Small intestine (tissue), 7 donors: ENCODE data around the gene TAL1. TPM values are rescaled to one million over a fixed set of nuclear protein-coding genes. Genes with fewer than 3 reads are reported as not detected.
A peak's percentile ranks its signal among the peaks of the same experiment; 100 is the strongest.
"Not testable (repeated sequence)": the region's sequence is repeated elsewhere in the genome, so short reads cannot be mapped to it uniquely, and the experiment has no call there.

Experiments
- DNase-seq, 2 donors: peaks; one replicate each; pipeline versions ENCODE4 v3.0.0 to v3.0.0-alpha.2; 2013
- FAIRE-seq: peaks from 2 replicates; lab custom pipeline; 2012; peaks lifted over from hg19 to GRCh38; lab: Jason Lieb, UNC
- H3K27ac ChIP-seq, 3 donors: one replicate each; pipeline ENCODE4 v1.5.1; 2013; ENCODE audit warnings: low read length in 2 of 3, mild to moderate bottlenecking in 2 of 3, control low read depth in 1 of 3, inconsistent platforms in 1 of 3, low read depth in 1 of 3, moderate library complexity in 1 of 3
- H3K27me3 ChIP-seq, 3 donors: one replicate each; pipeline ENCODE4 v1.6.1; 2013; ENCODE audit warnings: low read length in 3 of 3, inconsistent platforms in 1 of 3; ENCODE audit not compliant: control insufficient read depth in 3 of 3, insufficient read depth in 3 of 3
- H3K36me3 ChIP-seq, 3 donors: one replicate each; pipeline ENCODE4 v1.6.1; 2013; ENCODE audit warnings: low read length in 3 of 3, inconsistent platforms in 1 of 3, low read depth in 1 of 3, mild to moderate bottlenecking in 1 of 3, moderate library complexity in 1 of 3; ENCODE audit not compliant: control insufficient read depth in 3 of 3, insufficient read depth in 2 of 3
- H3K4me1 ChIP-seq, 3 donors: one replicate each; pipeline ENCODE4 v1.6.1; 2013; ENCODE audit warnings: low read length in 2 of 3, inconsistent platforms in 1 of 3, low read depth in 1 of 3, mild to moderate bottlenecking in 1 of 3, moderate library complexity in 1 of 3; ENCODE audit not compliant: control insufficient read depth in 3 of 3, insufficient read depth in 2 of 3
- H3K4me3 ChIP-seq, 3 donors: one replicate each; pipeline ENCODE4 v1.5.1; 2013; ENCODE audit warnings: low read length in 3 of 3, control low read depth in 1 of 3, inconsistent platforms in 1 of 3, low read depth in 1 of 3, mild to moderate bottlenecking in 1 of 3, moderate library complexity in 1 of 3
- H3K9me3 ChIP-seq, 2 donors: one replicate each; pipeline ENCODE4 v1.6.1; 2013; ENCODE audit warnings: low read depth in 1 of 2, low read length in 1 of 2; ENCODE audit not compliant: control insufficient read depth in 2 of 2, insufficient read depth in 1 of 2
- WGBS, 3 donors: extraction: QIAGEN DNeasy Blood & Tissue Kit; methylation state at CpG; one replicate each; pipeline ENCODE4 v1.1.7; 2013; 5-methylcytosine and 5-hydroxymethylcytosine counted together
- polyA plus RNA-seq, 4 donors: library from polyadenylated mRNA; stranded (reverse) in 3 of 4; unstranded in 1 of 4; fragments of 200-250 nt in 3 of 4; fragments of 120-200 nt in 1 of 4; gene quantifications; one replicate each; pipeline versions ENCODE4 v1.2.1 to v1.2.3, GENCODE V29; 2013
- donor health status: healthy with polysubstance abuse.
- donor health status: control.
- donor health status: control.
- donor health status: Bipolar disorder and iron deficiency.
- donor health status: healthy.

Gene TAL1
- polyA plus RNA-seq, 4 donors: 0.27 to 4.7 (median 0.92) TPM

DNA sequence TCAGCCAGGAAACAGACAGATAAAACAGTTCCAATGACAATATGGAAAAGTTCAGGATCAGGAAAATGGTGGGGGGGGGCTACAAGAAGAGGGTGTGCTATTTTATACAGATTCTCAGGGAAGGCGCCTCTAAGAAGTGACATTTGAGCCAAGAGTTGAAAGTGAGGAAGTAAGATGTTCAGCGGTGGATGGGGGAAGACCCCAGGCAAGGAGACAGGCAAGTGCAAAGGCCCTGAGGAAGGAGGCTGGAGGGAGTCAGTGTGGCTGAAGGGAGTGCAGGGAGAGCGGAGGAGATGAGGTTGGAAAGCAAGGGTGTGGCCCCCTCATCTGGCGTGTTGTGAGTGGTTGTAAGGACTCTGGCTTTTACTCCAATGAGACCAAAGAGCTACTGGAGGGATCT, 33.8 kb downstream of the TAL1 start:
- no peaks in the 10 kb centered on the region for H3K36me3 ChIP-seq

DNA sequence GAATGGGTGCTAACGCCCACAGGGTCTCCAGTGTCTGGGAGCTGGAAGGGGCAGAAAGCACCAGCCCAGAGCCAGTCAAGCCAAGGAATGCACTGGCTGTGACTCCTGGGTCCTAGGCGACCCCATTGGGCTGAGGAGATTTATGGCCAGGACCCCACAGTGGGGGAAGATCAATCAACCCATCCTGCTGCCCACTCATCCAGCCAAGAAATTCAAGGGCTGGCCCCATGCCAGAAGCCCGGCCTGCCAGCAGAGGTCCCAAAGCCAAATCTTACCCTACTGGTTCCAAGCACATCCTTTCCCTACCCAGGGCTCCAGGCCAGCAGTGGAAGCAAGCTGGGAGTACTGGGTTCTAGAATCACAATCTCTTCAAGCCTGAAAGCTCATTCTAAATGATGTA, 35.4 kb downstream of the TAL1 start:
- 59 to 65% (median 63%) methylated on average over 3 of the region's 3 CpGs for WGBS, 3 donors
- no peak for DNase-seq
- Histone ChIP-seq H3K9me3 (no peaks in the 10 kb centered on the region), H3K27ac (no peak overlapping the region), H3K4me3 (no peak overlapping the region), H3K36me3 (no peaks in the 10 kb centered on the region), H3K4me1 (peaks cover 0 to 16% (median 2%) of the 10 kb centered on the region in 3 donors), H3K27me3 (peaks cover 0 to 8% (median 0%) of the 10 kb centered on the region in 3 donors)
- FAIRE-seq: no peak

More for the DNA sequence above, 33.8 kb downstream of the TAL1 start:
- Histone ChIP-seq H3K27me3 (peaks cover 0 to 8% (median 0%) of the 10 kb centered on the region in 3 donors), H3K4me1 (peaks cover 0 to under 1% (median 0%) of the 10 kb centered on the region in 3 donors), H3K27ac (no peak overlapping the region), H3K4me3 (no peak overlapping the region), H3K9me3 (no peaks in the 10 kb centered on the region)
- 82 to 90% (median 87%) methylated on average over 4 of the region's 4 CpGs for WGBS, 3 donors
- DNase-seq: no peak
- no peak for FAIRE-seq

DNA sequence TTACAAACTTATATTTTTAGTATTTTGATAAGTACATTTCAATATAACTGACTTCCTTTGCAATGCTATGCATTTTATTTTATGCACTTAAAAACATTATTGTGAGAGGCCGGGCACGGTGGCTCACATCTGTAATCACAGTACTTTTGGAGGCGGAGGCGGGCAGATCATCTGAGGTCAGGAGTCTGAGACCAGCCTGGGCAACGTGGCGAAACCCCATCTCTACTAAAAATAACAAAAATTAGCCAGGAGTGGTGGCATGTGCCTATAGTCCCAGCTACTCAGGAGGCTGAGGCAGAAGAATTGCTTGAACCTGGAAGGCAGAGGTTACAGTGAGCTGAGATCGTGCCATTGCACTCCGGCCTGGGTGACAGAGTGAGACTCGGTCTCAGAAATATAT, 36.0 kb downstream of the TAL1 start:
- WGBS, 3 donors: 84 to 95% (median 91%) methylated on average over 9 of the region's 9 CpGs
- FAIRE-seq: not testable (repeated sequence)

DNA sequence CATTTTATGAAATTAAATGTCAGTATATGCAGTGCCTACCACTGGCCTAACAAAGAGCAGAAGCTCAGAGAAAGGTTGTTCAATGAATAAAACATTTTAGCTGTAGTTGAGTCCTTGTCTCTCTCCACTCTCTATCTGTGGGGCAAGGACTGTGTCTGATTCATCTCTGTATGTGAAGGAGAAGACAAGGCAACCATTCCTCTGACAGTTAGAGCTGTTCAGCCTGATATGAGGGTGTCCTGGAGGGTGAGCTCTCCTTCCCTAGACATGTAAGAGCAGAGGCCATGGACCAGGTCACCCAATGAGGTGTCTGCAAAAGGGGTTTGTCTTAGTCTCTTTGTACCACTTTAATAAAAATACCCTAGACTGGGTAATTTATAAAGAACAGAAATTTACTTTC, 37.7 kb downstream of the TAL1 start:
- H3K27me3 ChIP-seq: no peaks in the 10 kb centered on the region
- FAIRE-seq: no peak

More for the DNA sequence above, 36.0 kb downstream of the TAL1 start:
- not testable (repeated sequence) for H3K9me3 ChIP-seq, DNase-seq, H3K4me3 ChIP-seq, H3K27me3 ChIP-seq, H3K27ac ChIP-seq, H3K36me3 ChIP-seq
- H3K4me1 ChIP-seq: peaks cover 0 to 23% (median 2%) of the 10 kb centered on the region in 3 donors

DNA sequence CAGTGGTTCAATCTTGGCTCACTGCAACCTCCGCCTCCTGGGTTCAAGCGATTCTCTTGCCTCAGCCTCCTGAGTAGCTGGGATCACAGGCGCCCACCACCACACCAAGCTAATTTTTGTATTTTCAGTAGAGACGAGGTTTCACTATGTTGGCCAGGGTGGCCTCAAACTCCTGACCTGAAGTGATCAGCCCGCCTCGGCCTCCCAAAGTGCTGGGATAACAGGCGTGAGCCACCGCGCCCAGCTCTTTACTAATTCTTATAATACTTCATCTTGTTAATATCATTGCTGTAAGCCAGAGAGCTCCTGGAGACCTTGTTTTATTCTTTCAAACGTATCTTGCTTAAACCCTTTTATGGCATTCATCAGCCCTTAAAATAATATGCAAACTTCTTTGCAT, 38.5 kb downstream of the TAL1 start:
- H3K27ac ChIP-seq, H3K4me3 ChIP-seq, H3K9me3 ChIP-seq, FAIRE-seq, DNase-seq, H3K27me3 ChIP-seq, H3K36me3 ChIP-seq: not testable (repeated sequence)
- H3K4me1 ChIP-seq: peaks cover 2 to 42% (median 5%) of the 10 kb centered on the region in 3 donors
- 88 to 90% (median 90%) methylated on average over 10 of the region's 10 CpGs for WGBS, 3 donors

More for the DNA sequence above, 37.7 kb downstream of the TAL1 start:
- DNase-seq: no peak
- H3K9me3 ChIP-seq: no peaks in the 10 kb centered on the region
- H3K36me3 ChIP-seq: no peaks in the 10 kb centered on the region
- peaks cover 2 to 39% (median 5%) of the 10 kb centered on the region in 3 donors for H3K4me1 ChIP-seq
- no peak overlapping the region for H3K27ac ChIP-seq
- no peak overlapping the region for H3K4me3 ChIP-seq

DNA sequence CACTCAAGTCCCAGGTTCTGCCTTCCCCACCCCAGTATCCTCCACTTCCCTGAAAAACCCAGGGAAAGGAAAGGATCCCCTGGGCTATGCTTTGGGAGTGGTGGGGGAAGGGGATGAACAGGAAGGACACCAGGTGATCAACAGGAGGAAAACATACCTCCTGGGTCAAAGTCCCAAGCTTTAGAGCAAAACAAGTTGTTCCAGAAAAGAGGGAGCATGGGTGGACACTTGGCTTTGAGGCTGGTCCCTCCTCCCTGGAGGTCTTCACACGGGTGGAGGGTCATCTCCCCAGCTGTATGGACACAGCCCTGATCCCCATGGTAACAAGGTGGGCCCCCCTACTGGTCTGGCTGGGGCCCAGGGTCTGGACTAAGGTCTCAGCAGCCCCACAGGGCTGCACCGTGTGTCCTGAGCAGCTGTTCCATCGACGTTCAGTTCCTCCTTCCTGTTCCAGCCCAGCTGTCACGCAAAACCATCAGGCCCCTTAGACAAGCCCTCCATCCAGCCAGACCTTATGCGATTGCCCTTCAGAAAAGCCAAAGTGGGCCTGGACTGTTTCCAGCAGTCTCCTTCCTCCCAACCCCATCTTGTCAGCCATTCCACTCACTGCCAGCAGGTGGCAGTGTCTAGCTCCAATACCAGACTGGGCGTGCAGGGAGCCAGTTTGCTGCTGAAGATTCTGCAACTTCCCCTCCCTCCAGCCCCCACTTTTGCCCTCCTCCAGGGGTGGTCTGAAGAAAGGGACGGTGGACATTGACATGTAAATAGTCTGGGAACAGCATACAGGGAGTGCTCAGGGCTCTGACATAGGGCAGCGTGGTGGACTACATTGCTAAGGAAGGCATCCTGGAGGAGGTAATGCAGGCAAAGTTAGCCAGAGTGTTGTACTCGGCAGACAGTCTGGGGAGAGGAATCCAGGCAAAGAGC, 39.3 kb downstream of the TAL1 start:
- 4 to 13% (median 10%) methylated on average over 10 of the region's 10 CpGs for WGBS, 3 donors
- Histone ChIP-seq H3K4me3 (no peak overlapping the region), H3K4me1 (peaks cover 4 to 50% (median 5%) of the 10 kb centered on the region in 3 donors), H3K36me3 (no peaks in the 10 kb centered on the region), H3K27ac (peak overlapping the region in 2 of 3 donors; percentile 84 to 90), H3K27me3 (no peaks in the 10 kb centered on the region), H3K9me3 (no peaks in the 10 kb centered on the region)
- FAIRE-seq: no peak
- DNase-seq: peak; percentile 73 to 92

DNA sequence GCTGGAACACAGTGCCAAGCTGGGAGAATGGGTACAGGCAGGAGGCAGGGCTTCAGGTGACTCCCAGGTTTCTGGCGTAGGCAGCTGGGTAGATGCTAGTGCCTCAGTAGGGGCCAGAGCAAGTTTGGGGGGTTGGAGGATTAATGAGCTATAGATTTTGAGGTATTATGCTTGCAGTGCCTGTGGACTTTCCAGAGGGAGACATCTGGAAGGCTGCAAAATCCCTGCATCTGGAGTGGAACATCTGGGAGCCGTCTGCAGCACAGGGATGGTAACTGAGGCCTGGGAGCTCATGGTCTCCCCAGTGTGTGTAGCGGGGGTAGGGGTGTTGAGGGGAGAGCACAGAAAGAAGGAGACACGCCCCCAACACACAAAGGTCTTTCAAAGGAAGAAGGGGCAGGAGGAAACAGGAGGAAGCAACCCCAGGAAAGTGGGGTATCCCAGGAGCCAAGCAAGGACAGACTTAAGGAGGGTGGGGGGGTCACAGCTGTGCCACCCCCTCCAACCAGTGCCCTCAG, 40.0 kb downstream of the TAL1 start:
- no peak for DNase-seq
- WGBS, 3 donors: 56 to 61% (median 58%) methylated on average over 3 to 4 of the region's 4 CpGs

DNA sequence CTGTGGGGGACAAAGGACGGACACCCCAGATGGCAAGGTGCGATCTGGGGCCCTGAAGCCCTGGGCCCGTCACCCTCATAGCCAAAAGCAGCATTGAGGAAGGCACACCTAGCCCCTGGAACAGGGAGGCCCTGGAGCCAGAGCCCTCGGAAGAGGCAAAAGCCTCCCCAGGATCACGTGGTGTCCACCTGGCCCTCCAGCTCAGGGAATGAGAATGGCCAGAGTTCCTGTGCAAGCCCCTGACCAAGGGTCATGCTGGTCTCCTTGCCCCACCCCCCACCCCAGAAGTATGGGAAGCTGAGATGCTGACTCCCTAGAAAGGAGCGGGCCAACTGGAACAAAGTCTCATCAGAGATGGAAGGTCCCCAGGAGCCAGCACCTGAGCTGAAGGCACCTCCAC, 41.2 kb downstream of the TAL1 start:
- no peak overlapping the region for H3K4me3 ChIP-seq
- WGBS, 3 donors: 74 to 93% (median 89%) methylated on average over 6 of the region's 6 CpGs
- FAIRE-seq: no peak
- peak overlapping the region in 2 of 3 donors; percentile 84 to 90 for H3K27ac ChIP-seq
- H3K9me3 ChIP-seq: peaks cover 0 to under 1% of the 10 kb centered on the region in 2 donors
- peaks cover 0 to 2% (median 0%) of the 10 kb centered on the region in 3 donors for H3K36me3 ChIP-seq
- H3K27me3 ChIP-seq: no peaks in the 10 kb centered on the region
- peaks cover 4 to 65% (median 5%) of the 10 kb centered on the region in 3 donors for H3K4me1 ChIP-seq
- DNase-seq: peak in 1 of 2 donors; percentile 52

More for the DNA sequence above, 40.0 kb downstream of the TAL1 start:
- Histone ChIP-seq H3K4me3 (no peak overlapping the region), H3K27me3 (no peaks in the 10 kb centered on the region), H3K4me1 (peaks cover 4 to 57% (median 5%) of the 10 kb centered on the region in 3 donors), H3K36me3 (no peaks in the 10 kb centered on the region), H3K27ac (peak overlapping the region in 2 of 3 donors; percentile 84 to 90), H3K9me3 (no peaks in the 10 kb centered on the region)
- no peak for FAIRE-seq
